ENCODE data around the gene KYNU.

- TF ChIP-seq ARNTL (CRISPR knock-in tag; IDR thresholded peaks at IDR 0.05; ENCODE audit: borderline replicate concordance, low read depth) (no peak), RARB (CRISPR knock-in tag; IDR thresholded peaks at IDR 0.05) (no peak), ZNF70 (CRISPR knock-in tag; IDR thresholded peaks at IDR 0.05) (no peak), ZC3H10 (CRISPR knock-in tag; IDR thresholded peaks at IDR 0.05) (no peak)
Observed at GRCh38 chr2:142857256-142858164, 20.0 kb upstream of the KYNU start.
